CD4-positive, alpha-beta T cell treated with Interleukin-10 for 1 hour (primary cell): ENCODE measurements around the gene EPHB6.
A peak's percentile ranks its signal among the peaks of the same experiment; 100 is the strongest.

ENCODE experiments used
- DNase-seq: peaks from one replicate; pipeline ENCODE4 v3.0.0-alpha.2; 2020

Gene EPHB6

GRCh38 chr7:142865766-142866165 lies 10.9 kb downstream of the EPHB6 start:
- DNase-seq = no peak

DNA sequence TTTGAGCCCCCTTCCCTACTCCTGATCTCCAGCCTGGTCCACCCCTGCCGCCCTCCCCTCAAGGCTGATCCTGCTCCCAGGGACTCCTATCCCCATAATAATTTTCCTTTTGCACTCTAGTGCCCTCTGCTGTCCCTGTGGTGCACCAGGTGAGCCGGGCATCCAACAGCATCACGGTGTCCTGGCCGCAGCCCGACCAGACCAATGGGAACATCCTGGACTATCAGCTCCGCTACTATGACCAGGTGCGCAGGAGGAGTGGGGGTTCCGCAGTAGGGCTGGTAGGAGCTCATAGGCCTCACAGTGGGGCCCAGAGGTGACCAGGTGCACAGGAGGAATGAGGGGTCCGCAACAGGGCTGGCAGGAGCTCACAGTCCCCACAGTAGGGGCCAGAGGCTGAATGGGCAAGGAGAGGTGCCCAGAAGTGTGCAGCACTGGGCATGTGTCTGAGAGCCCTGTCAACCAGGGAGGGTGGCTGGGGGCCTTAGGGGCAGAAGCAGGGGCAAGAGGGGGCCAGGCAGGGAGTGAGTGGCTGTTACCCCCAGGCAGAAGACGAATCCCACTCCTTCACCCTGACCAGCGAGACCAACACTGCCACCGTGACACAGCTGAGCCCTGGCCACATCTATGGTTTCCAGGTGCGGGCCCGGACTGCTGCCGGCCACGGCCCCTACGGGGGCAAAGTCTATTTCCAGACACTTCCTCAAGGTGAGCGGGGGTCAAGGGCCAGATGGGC lies 11.7 kb downstream of the EPHB6 start:
- DNase-seq = peak; percentile 28

DNA sequence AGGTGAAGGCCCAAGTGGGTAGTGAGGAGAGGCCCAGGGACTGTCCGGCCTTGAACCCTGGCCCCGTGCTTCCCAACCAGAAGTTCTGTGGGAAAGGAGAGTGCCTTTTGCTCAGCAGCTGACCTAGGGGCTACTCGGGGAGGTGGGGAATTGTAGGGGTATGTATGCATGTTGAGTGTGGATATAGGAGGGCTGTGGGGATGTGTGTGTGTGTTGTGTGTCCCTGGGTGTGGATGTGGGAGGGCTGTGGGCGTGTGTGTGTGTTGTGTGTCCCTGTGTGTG lies 12.2 kb downstream of the EPHB6 start:
- DNase-seq = no peak

- DNase-seq = no peak
These were observed 12.7 kb downstream of the EPHB6 start for GRCh38 chr7:142867398-142868187.

- DNase-seq = no peak
These were observed 13.5 kb downstream of the EPHB6 start for GRCh38 chr7:142868188-142868985.

DNA sequence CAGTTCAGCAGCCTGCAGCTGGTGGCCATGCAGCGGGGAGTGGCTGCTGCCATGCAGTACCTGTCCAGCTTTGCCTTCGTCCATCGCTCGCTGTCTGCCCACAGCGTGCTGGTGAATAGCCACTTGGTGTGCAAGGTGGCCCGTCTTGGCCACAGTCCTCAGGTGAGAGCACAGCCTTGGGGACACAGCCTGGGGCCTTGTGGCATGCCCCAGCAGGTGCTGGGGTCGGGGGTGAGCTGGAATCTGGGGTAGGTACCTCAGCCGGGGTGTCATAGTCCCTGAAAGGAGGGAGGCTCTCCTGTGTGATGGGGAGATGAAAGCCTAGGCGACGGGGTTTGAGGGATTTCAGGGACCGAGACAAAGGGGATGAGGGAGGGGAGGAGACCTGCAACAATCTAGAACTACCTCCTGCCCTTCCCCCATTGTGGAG lies 14.1 kb downstream of the EPHB6 start:
- DNase-seq = no peak

- DNase-seq = no peak
These were observed 14.6 kb downstream of the EPHB6 start for GRCh38 chr7:142869434-142869833.

- DNase-seq = no peak
These were observed 15.3 kb downstream of the EPHB6 start for GRCh38 chr7:142870147-142870559.

- no peak for DNase-seq
These were observed 15.8 kb downstream of the EPHB6 start for GRCh38 chr7:142870566-142871259.

GRCh38 chr7:142871260-142872105 lies 16.6 kb downstream of the EPHB6 start:
- no peak for DNase-seq

GRCh38 chr7:142872106-142872675 lies 17.3 kb downstream of the EPHB6 start:
- DNase-seq = no peak

DNA sequence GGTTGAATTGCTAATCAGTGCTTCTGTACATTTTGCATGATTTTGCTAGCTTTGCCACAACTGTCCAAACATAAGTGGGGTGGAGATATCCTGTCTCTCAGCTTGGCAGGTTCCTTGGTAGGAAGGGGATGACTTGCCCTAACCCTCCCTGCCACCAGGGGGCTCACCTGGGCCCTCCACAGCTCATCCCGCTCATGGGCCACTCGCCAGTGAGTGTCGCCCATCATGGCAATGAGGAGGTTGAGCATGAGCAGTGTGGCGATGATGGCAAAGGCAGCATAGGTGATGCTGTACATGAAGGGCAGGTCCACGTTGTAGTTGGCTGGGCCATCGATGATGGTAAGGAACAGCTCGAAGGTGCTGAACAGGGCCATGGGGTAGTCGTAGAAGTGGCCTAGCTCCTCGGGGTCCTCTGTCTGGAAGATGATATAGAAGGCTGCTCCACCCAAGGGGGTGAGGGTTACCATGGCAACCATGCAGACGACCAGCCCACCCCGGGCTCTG lies 18.5 kb downstream of the EPHB6 start:
- peak; percentile 21 for DNase-seq

GRCh38 chr7:142873871-142874270 lies 19.0 kb downstream of the EPHB6 start:
- no peak for DNase-seq

- no peak for DNase-seq
These were observed 19.5 kb downstream of the EPHB6 start for GRCh38 chr7:142874409-142874808.

- no peak for DNase-seq
These were observed 20.0 kb downstream of the EPHB6 start for GRCh38 chr7:142874837-142875236.

DNA sequence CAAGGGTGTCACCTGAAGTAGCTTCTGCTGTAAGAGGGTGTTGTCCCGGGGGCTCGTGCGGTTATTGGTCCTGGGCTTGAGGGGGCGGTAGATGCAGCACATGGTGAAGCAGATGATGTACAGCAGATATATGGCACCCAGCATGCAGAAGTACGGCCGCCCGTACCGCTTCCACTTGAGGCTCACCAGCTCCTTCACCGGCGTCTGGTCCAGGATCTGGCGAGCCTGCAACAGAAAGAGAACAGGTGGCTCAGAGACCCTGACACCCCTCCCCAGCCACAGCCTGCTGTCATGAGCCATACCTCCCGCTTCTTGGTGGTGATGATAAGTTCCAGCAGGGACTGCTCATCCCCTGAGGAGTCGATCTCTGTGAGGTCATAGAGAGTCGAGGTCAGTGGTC lies 20.6 kb downstream of the EPHB6 start:
- DNase-seq = no peak

GRCh38 chr7:142876236-142876960 lies 21.5 kb downstream of the EPHB6 start:
- no peak for DNase-seq

GRCh38 chr7:142876991-142877910 lies 22.4 kb downstream of the EPHB6 start:
- DNase-seq = no peak

DNA sequence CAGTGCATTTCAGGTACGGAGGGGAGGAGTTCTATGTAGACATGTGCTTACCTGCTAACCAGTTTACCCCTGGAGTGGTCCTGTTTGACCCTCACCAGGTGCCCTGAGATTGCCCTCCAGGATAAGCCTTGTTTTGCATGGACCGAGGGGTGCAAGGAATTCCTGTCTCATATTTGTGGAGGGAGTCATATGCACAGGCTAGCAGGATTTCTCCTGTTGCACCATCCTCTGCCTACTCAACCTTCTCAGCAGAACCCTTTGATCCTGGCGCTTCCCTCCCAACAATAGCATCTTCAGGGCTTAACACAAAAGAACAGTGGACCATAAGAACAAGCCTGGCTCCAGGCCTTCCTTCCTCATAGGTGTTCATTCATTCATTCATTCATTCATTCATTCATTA lies 23.4 kb downstream of the EPHB6 start:
- no peak for DNase-seq

DNA sequence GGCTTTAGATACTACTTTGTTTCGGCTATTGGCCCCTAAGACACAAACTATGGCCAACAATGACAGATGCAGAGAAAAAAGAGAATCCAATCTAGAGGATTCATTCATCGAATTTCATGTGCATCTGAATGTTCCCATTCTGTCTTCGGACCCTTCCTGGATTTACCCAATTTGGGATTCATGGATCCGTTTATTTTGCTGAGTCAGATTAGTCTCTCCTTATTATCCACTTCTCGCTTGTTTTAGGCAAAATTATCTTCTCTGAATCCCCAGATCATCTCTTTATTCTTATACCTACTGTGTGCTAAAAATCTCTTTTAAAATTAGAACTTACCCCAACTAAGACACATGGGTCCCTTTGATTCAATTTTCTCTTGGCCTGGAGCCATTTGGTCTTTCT lies 24.2 kb downstream of the EPHB6 start:
- DNase-seq = no peak
